Ovary (tissue), 9 donors: ENCODE measurements around the gene SLC39A11. TPM values are rescaled to one million over a fixed set of nuclear protein-coding genes. Genes with fewer than 3 reads are reported as not detected.

Source experiments
- DNase-seq, 5 donors: peaks; one replicate each; pipeline ENCODE4 v3.0.0-alpha.2; 2019 to 2020
- H3K27ac ChIP-seq, 2 donors: fragments of 200-600 bp; one replicate each; pipeline versions ENCODE4 v1.5.1 to v1.8.0; 2019 to 2022
- H3K27me3 ChIP-seq: fragments of 200-600 bp; one replicate; pipeline ENCODE4 v1.8.0; 2022
- H3K36me3 ChIP-seq: fragments of 200-600 bp; sonication (generic); one replicate; pipeline ENCODE4 v1.5.1; 2019
- H3K4me1 ChIP-seq: one replicate; pipeline ENCODE4 v1.8.1; 2013; ENCODE audit warnings: mild to moderate bottlenecking, moderate library complexity; ENCODE audit not compliant: insufficient read depth
- H3K4me3 ChIP-seq: fragments of 200-600 bp; sonication (generic); one replicate; pipeline ENCODE4 v1.5.1; 2017
- H3K9me3 ChIP-seq, 2 donors: fragments of 200-600 bp in 1 of 2; sonication (generic) in 1 of 2; one replicate each; pipeline versions ENCODE4 v1.5.1 to v1.8.1; 2013 to 2019; ENCODE audit warnings: mild to moderate bottlenecking in 1 of 2, moderate library complexity in 1 of 2
- CTCF ChIP-seq, 3 donors: fragments of 450-650 bp in 2 of 3; fragments of 200-600 bp in 1 of 3; IDR thresholded peaks; one replicate each; pipeline versions ENCODE4 v1.5.1 to v1.8.0; 2016 to 2022; ENCODE audit warnings: antibody characterized with exemption in 3 of 3, mild to moderate bottlenecking in 1 of 3
- EP300 ChIP-seq: sonication (generic); formaldehyde crosslinking; IDR thresholded peaks from one replicate; pipeline ENCODE4 v1.6.1; 2017; ENCODE audit warnings: antibody characterized with exemption
- POLR2A ChIP-seq: fragments of 450-650 bp; IDR thresholded peaks from one replicate; pipeline ENCODE4 v1.6.1; 2017; ENCODE audit warnings: antibody characterized with exemption, mild to moderate bottlenecking, moderate library complexity
- WGBS, 3 donors: extraction: QIAGEN DNeasy Blood & Tissue Kit in 1 of 3; methylation state at CpG; one replicate each; pipeline versions ENCODE4 v1.1.5 to v1.1.7; 2013 to 2017; 5-methylcytosine and 5-hydroxymethylcytosine counted together
- intact Hi-C, 4 donors: fragments of 100-400 bp; cut with DNase I; formaldehyde crosslinking; loops; one replicate each; pipeline versions ENCODE4 v1.11.0 to v1.15.1; 2022 to 2023
- polyA plus RNA-seq, 2 donors: library from polyadenylated mRNA; stranded (reverse); fragments of 200-250 nt in 1 of 2; fragments of 350-450 nt in 1 of 2; fragmentation: Illumina TruSeq in 1 of 2; extraction: RNeasy Lipid Tissue Mini Kit (QIAGEN cat#74804) in 1 of 2; gene quantifications; one replicate each; pipeline ENCODE4 v1.2.3, GENCODE V29; 2013 to 2014
- total RNA-seq, 7 donors: library from RNA; depleted of rRNA in 2 of 7; stranded (reverse); fragments of >200 nt in 2 of 7; fragmentation: NEBNext Ultra II Directional in 3 of 7; extraction: Animal tissue kit (Norgen Biotek cat#: 25700) in 3 of 7; gene quantifications; one replicate each; pipeline versions ENCODE4 v1.1.0 to v1.2.4, GENCODE V29; 2016 to 2023
- donor health status: DM: no; HTN: no; CAD: no; lungs with moderate emphysema.
- donor health status: DM: no; HTN: no; CAD: no.
- donor health status: Bipolar disorder and iron deficiency.
- donor health status: DM: yes; HTN: yes; CAD: no.
- donor health status: DM: no; HTN: no; CAD: no.
- donor health status: DM: yes; HTN: yes; CAD: no.

SLC39A11 gene
- total and polyA plus RNA-seq, 9 donors: 4.0 to 21.2 (median 10.1) TPM

- DNase-seq: no peak
- WGBS, 3 donors: 90 to 93% (median 90%) methylated on average over 8 of the region's 8 CpGs
- no peaks in the 10 kb centered on the region for H3K27me3 ChIP-seq
- H3K9me3 ChIP-seq: no peaks in the 10 kb centered on the region
- no peaks in the 10 kb centered on the region for H3K4me1 ChIP-seq
- TF ChIP-seq POLR2A (no peak), EP300 (no peak), CTCF (IDR thresholded peaks at IDR 0.05) (no peak)
- H3K27ac ChIP-seq: no peak overlapping the region
- intact Hi-C loops: no loop called here
- no peaks in the 10 kb centered on the region for H3K36me3 ChIP-seq
- no peak overlapping the region for H3K4me3 ChIP-seq
Observed at GRCh38 chr17:72717676-72718075, 374.8 kb downstream of the SLC39A11 start.

- TF ChIP-seq POLR2A: no peak
- no peak for TF ChIP-seq CTCF (IDR thresholded peaks at IDR 0.05)
- TF ChIP-seq EP300: no peak
- no peaks in the 10 kb centered on the region for H3K9me3 ChIP-seq
- no peak for DNase-seq
- no peaks in the 10 kb centered on the region for H3K36me3 ChIP-seq
- intact Hi-C loops: no loop called here
- H3K27me3 ChIP-seq: no peaks in the 10 kb centered on the region
- no peak overlapping the region for H3K27ac ChIP-seq
- H3K4me1 ChIP-seq: no peaks in the 10 kb centered on the region
- H3K4me3 ChIP-seq: no peak overlapping the region
- WGBS, 3 donors: 82 to 91% (median 83%) methylated on average over 10 of the region's 10 CpGs
Observed at GRCh38 chr17:72717276-72717675, 375.2 kb downstream of the SLC39A11 start.

GRCh38 chr17:72715906-72716572 lies 376.4 kb downstream of the SLC39A11 start:
- Histone ChIP-seq H3K4me1 (no peaks in the 10 kb centered on the region), H3K9me3 (no peaks in the 10 kb centered on the region), H3K36me3 (no peaks in the 10 kb centered on the region), H3K27ac (no peak overlapping the region), H3K27me3 (no peaks in the 10 kb centered on the region), H3K4me3 (no peak overlapping the region)
- intact Hi-C loops: no loop called here
- TF ChIP-seq POLR2A: no peak
- TF ChIP-seq EP300: no peak
- no peak for DNase-seq
- 70 to 73% (median 72%) methylated on average over 23 of the region's 23 CpGs for WGBS, 3 donors

- no peak for TF ChIP-seq EP300
- no peak for TF ChIP-seq CTCF (IDR thresholded peaks at IDR 0.05)
- TF ChIP-seq POLR2A: no peak
- 83 to 92% (median 89%) methylated on average over 9 of the region's 9 CpGs for WGBS, 3 donors
Observed at GRCh38 chr17:72714357-72714966, 378.0 kb downstream of the SLC39A11 start.

GRCh38 chr17:72713701-72714100 lies 378.8 kb downstream of the SLC39A11 start:
- DNase-seq: no peak
- no peak overlapping the region for H3K4me3 ChIP-seq
- H3K27me3 ChIP-seq: no peaks in the 10 kb centered on the region
- intact Hi-C loops: no loop called here
- TF ChIP-seq POLR2A: no peak
- TF ChIP-seq CTCF (IDR thresholded peaks at IDR 0.05): no peak
- TF ChIP-seq EP300: no peak
- no peak overlapping the region for H3K27ac ChIP-seq
- no peaks in the 10 kb centered on the region for H3K36me3 ChIP-seq
- no peaks in the 10 kb centered on the region for H3K9me3 ChIP-seq
- H3K4me1 ChIP-seq: no peaks in the 10 kb centered on the region
- 94 to 96% (median 95%) methylated on average over 7 of the region's 7 CpGs for WGBS, 3 donors

More at GRCh38 chr17:72714357-72714966, 378.0 kb downstream of the SLC39A11 start:
- Histone ChIP-seq H3K4me1 (no peaks in the 10 kb centered on the region), H3K9me3 (no peaks in the 10 kb centered on the region), H3K4me3 (no peak overlapping the region), H3K36me3 (no peaks in the 10 kb centered on the region), H3K27ac (no peak overlapping the region), H3K27me3 (no peaks in the 10 kb centered on the region)
- intact Hi-C loops: no loop called here
- DNase-seq: no peak
